Cerebellar cortex (tissue), 1 donor: ENCODE results near the gene UBE2M.

Experiments used
- DNase-seq: peaks from one replicate; pipeline ENCODE4 v3.0.0-alpha.2; 2015; ENCODE audit warnings: low spot score

UBE2M gene

GRCh38 chr19:58570770-58571574, 12.6 kb upstream of the UBE2M start:
- no peak for DNase-seq

DNA sequence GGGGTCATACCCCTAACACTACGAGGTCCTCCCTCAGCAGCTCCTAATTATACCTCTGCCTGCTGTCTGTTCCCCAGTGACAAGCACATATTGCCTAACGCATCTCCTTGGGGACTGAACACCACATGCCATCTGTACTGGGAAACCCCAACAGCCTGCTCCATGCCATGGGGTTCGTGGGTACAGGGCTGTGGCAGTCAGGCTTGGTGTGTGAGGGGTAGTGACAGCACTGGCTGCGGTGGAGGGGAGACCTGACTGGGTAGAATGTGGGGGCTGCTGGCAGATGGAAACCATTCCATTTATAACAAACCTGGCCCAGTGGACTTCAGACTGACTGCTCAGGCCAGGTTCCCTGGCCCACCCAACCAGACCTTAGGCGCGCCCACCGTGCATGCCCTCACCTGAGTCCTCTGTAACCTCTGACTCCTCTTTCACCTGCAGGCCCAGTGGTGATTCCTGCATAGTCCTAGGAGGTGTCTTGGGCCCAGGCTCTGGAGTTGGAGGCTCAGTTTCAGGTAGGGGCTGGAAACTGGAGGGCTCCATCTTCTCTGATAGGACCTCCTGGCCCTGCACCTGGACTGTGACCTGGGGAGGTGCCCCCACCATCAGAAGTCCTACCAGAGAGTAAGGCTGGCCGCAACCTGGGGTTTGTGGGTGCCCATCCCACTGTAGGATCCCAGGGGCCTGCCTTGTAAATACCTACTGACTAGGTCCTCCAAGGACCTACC, 11.7 kb upstream of the UBE2M start:
- no peak for DNase-seq

DNA sequence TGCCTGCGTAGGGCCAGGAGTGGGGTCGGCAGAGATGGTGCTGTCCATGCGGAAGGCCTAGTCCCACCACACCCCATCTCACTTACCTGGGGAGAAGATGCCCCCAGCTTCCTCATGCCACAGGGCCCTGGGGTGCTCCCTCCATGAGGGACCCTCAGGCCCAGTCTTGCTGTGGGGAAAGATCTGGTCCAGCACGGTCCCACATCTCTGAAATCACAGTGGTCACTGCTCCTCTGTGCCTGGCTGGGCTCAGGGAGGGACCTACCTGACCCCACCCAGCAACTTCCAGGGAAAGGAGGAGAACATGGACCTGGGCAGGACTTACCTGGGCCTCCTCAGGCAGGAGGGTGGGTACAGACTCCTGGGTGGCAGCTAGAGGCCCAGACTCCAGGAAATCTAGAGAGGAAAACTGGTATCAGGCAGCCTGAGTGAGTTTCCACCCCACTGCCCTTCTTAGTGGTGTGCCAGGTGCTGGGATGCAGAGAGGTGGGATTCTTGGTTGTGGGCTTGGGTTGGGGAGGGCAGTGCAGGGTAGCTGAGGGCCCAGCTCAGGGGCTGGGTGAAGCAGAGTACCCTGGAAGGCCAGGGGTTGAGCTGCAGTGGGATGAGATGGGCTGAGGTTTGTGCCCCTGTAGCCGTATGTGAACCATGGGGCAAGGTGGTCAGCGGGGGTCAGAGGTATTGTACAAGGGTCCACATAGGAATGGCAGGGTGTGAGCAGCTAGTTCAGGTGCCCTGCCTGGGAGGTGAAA, 11.0 kb upstream of the UBE2M start:
- DNase-seq = no peak

- DNase-seq = no peak
These were observed 10.2 kb upstream of the UBE2M start for GRCh38 chr19:58568453-58569130.

GRCh38 chr19:58566989-58567388, 8.6 kb upstream of the UBE2M start:
- DNase-seq = no peak

- DNase-seq = no peak
These were observed 5.4 kb upstream of the UBE2M start for GRCh38 chr19:58563823-58564222.

GRCh38 chr19:58563034-58563573, 4.7 kb upstream of the UBE2M start:
- DNase-seq = peak; percentile 67

- DNase-seq = peak; percentile 52
These were observed 4.0 kb upstream of the UBE2M start for GRCh38 chr19:58562122-58563033.

GRCh38 chr19:58561373-58562121, 3.1 kb upstream of the UBE2M start:
- DNase-seq = no peak

GRCh38 chr19:58560921-58561320, 2.5 kb upstream of the UBE2M start:
- no peak for DNase-seq

- DNase-seq = no peak
These were observed 1.8 kb upstream of the UBE2M start for GRCh38 chr19:58560007-58560887.

DNA sequence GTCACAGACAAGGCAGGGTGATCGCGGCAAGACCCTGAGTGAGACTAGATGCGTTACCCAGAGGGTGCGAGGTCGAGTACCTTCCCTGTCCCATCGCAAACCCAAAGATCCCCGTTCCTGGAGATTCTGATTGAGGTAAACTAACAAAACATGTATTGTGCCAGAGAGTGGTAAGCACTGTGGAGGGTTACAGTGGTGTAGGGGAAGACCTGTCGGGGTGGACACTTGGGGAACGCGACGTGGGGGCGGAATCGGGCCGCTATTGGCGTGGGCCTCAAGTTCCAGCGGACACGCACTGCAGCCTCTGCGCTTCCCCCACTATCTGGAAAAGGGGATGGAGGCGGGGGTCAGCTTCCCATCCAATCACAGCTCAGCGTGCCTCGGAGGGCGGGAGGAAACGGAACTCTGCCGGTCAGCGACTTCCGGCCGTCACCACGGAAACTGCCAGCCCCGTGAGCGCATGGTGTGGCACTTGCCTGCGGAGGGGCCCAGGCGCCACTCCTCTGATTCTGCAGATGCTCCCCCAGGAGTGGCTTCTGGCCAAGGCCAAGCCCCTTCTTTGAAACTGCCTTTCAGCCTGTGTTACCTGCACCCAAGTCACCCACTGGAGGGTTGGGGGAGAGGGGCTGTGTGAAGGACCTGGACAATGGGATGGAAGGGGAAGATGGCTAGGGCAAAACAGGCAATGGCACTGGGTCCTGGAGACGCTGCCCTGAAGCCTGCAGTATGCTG, 1.0 kb upstream of the UBE2M start:
- DNase-seq = peak; percentile 94

DNA sequence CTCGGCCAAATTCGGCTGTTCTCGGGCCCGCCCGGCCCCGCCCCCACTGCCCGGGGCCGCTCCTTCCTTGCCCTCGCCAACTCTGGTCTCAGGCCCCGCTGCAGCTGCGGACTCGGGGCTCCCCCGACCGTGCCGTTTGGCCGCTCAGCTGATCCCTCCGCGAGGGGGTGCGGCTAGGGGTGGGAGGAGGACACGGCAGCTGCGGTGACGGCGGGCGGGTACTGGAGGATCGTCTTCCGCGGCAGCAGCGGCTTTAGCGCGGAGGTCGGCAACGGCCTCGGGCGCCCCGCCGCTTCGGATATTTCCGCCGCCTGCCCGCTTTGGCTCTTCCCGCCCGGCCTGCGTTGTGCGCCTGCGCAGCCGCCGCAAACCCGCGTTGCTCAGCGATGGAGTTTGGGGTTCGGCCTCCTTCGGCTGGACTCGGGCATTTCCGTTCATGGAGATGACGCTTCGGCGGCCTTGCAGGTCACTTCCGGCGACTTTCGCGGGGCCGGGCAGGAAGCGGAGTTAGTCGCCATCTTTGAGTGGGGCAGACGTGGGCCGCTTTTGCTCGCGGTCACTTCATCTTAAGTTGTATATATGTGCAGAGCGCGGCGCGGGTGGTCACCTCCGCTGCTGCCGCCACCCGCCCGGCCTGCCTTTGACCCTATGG, 338 bp upstream of the UBE2M start:
- DNase-seq = peak; percentile 97

DNA sequence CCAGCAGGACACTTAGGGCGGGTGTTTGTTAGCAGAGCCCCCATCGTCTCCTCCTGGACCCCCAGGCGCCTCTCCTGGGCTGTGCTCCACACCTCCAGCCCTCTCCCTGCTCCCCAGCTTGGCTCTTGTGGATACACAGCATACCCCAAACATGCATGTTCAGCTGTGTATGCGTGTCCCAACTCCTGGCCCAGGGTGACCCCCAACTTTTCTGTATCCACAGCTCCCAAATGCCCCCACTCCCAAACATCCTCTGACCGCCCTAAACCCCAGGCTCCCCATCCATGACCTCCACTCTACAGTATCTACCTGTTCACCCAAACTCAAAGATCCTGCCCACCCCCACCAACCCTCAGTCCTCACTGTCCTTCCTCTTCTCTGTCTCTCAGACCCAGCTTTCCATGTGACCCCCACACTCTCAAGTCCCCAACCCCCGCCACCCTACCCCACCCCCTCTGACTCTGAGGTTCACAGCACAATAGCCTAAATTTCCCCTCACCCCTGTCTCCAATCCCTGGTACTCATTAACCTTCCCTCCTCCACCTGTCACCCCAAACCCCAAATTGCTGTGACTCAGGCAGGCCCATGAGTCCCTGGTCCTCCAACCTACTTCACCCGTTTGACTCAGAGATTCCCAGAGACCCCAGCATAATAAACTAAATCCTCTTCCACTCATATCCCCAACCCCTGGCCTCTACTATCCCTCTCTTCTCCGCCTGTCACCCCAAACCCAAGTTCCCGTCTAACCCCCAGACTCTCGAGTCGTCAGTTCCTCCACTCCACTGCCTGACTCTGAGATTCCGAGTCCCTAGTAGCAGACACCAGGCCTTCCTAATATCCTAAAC, 968 bp downstream of the UBE2M start:
- no peak for DNase-seq

GRCh38 chr19:58556622-58557220, 1.7 kb downstream of the UBE2M start:
- DNase-seq = no peak

GRCh38 chr19:58555920-58556621, 2.3 kb downstream of the UBE2M start:
- DNase-seq = no peak
